Measurements from ENCODE around the gene HELB. TPM values are rescaled to one million over a fixed set of nuclear protein-coding genes. Genes with fewer than 3 reads are reported as not detected.

The HELB gene
- total and polyA plus RNA-seq, 4 donors, result 0.18 to 8.0 (median 2.9) TPM

DNA sequence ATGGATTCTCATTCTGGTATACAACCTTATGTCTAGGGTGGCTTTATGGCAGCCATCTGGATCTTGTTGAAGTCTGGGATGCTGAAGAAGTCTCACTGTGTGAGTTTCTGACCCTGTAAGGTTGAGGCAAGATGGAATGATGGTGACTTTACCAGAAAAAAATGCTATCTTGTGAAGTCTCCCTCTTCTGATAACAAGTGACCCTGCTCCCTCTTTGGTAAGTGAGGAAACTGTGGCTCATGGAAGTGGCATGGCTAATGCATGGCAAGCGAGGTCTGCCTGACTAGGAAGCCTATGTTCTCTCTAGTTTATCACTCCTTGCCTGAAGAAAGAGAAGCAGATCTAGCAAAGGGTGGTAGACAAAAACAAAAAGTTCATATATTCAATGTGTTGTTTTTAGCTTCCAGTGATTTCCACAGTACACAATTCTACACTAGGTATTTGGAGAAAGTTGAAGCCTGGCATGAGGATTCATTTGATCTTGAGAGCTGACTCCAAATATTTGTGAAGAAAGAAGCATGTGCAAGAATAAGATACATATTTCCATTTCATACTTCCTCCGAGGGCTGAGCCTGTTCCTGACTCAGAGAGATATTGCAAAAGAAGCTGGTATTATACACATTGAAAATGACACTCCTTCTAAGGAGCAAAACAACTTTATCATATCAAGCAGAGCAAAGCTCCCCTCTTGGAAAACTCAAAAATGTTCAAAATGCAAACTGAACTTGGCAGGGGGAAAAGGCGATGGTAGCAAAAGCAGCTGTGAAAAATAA lies 63.6 kb downstream of the HELB start:
- Histone ChIP-seq H3K4me1 (ENCODE audit: control insufficient read depth in 4 of 4, insufficient read depth in 4 of 4, low read length in 3 of 4) (no peaks in the 10 kb centered on the region), H3K27me3 (ENCODE audit: control insufficient read depth in 4 of 4, insufficient read depth in 4 of 4, low read length in 3 of 4) (no peaks in the 10 kb centered on the region), H3K4me3 (ENCODE audit: low read depth in 1 of 3, low read length in 3 of 3) (no peak overlapping the region), H3K36me3 (ENCODE audit: control insufficient read depth in 4 of 4, insufficient read depth in 3 of 4, low read depth in 1 of 4, low read length in 3 of 4) (no peaks in the 10 kb centered on the region), H3K9ac (ENCODE audit: low read depth in 1 of 2, low read length in 2 of 2) (no peak overlapping the region), H3K9me3 (ENCODE audit: control insufficient read depth in 4 of 4, low read length in 3 of 4) (no peaks in the 10 kb centered on the region), H3K27ac (ENCODE audit: low read depth in 1 of 2, low read length in 2 of 2) (no peak overlapping the region)
- no peak for DNase-seq (ENCODE audit: low spot score)
- 81% methylated on average over 3 of the region's 3 CpGs for WGBS
- TF ChIP-seq FOXA1 (IDR thresholded peaks at IDR 0.05) (no peak), FOXA2 (IDR thresholded peaks at IDR 0.05) (no peak), JUND (IDR thresholded peaks at IDR 0.05) (no peak), HNF4G (IDR thresholded peaks at IDR 0.05) (no peak), GABPA (IDR thresholded peaks at IDR 0.05 in 1 of 2, conservative IDR thresholded peaks at IDR 0.05 in 1 of 2) (no peak)
- TF ChIP-seq, protein P1, sequence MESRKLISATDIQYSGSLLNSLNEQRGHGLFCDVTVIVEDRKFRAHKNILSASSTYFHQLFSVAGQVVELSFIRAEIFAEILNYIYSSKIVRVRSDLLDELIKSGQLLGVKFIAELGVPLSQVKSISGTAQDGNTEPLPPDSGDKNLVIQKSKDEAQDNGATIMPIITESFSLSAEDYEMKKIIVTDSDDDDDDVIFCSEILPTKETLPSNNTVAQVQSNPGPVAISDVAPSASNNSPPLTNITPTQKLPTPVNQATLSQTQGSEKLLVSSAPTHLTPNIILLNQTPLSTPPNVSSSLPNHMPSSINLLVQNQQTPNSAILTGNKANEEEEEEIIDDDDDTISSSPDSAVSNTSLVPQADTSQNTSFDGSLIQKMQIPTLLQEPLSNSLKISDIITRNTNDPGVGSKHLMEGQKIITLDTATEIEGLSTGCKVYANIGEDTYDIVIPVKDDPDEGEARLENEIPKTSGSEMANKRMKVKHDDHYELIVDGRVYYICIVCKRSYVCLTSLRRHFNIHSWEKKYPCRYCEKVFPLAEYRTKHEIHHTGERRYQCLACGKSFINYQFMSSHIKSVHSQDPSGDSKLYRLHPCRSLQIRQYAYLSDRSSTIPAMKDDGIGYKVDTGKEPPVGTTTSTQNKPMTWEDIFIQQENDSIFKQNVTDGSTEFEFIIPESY (IDR thresholded peaks at IDR 0.05), result no peak
- TF ChIP-seq, protein P2, sequence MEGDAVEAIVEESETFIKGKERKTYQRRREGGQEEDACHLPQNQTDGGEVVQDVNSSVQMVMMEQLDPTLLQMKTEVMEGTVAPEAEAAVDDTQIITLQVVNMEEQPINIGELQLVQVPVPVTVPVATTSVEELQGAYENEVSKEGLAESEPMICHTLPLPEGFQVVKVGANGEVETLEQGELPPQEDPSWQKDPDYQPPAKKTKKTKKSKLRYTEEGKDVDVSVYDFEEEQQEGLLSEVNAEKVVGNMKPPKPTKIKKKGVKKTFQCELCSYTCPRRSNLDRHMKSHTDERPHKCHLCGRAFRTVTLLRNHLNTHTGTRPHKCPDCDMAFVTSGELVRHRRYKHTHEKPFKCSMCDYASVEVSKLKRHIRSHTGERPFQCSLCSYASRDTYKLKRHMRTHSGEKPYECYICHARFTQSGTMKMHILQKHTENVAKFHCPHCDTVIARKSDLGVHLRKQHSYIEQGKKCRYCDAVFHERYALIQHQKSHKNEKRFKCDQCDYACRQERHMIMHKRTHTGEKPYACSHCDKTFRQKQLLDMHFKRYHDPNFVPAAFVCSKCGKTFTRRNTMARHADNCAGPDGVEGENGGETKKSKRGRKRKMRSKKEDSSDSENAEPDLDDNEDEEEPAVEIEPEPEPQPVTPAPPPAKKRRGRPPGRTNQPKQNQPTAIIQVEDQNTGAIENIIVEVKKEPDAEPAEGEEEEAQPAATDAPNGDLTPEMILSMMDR (IDR thresholded peaks at IDR 0.05; ENCODE audit: low read depth, low read length, missing input control), result no peak

GRCh38 chr12:66367015-66367667 lies 64.8 kb downstream of the HELB start:
- DNase-seq (ENCODE audit: low spot score), result no peak
- H3K27me3 ChIP-seq (ENCODE audit: control insufficient read depth in 4 of 4, insufficient read depth in 4 of 4, low read length in 3 of 4), result no peaks in the 10 kb centered on the region
- no peak overlapping the region for H3K27ac ChIP-seq (ENCODE audit: low read depth in 1 of 2, low read length in 2 of 2)
- 53% methylated on average over 3 of the region's 3 CpGs for WGBS
- no peak overlapping the region for H3K4me3 ChIP-seq (ENCODE audit: low read depth in 1 of 3, low read length in 3 of 3)
- no peaks in the 10 kb centered on the region for H3K9me3 ChIP-seq (ENCODE audit: control insufficient read depth in 4 of 4, low read length in 3 of 4)
- H3K36me3 ChIP-seq (ENCODE audit: control insufficient read depth in 4 of 4, insufficient read depth in 3 of 4, low read depth in 1 of 4, low read length in 3 of 4), result no peaks in the 10 kb centered on the region
- TF ChIP-seq FOXA2 (IDR thresholded peaks at IDR 0.05) (no peak), SP1 (IDR thresholded peaks at IDR 0.05) (no peak), RXRA (IDR thresholded peaks at IDR 0.05) (no peak), YY1 (IDR thresholded peaks at IDR 0.05) (no peak)
- TF ChIP-seq, protein P3, sequence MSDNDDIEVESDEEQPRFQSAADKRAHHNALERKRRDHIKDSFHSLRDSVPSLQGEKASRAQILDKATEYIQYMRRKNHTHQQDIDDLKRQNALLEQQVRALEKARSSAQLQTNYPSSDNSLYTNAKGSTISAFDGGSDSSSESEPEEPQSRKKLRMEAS (IDR thresholded peaks at IDR 0.05), result no peak
- H3K9ac ChIP-seq (ENCODE audit: low read depth in 1 of 2, low read length in 2 of 2), result no peak overlapping the region
- H3K4me1 ChIP-seq (ENCODE audit: control insufficient read depth in 4 of 4, insufficient read depth in 4 of 4, low read length in 3 of 4), result no peaks in the 10 kb centered on the region

- WGBS, result 74% methylated on average over 2 of the region's 2 CpGs
- Histone ChIP-seq H3K9ac (ENCODE audit: low read depth in 1 of 2, low read length in 2 of 2) (no peak overlapping the region), H3K27ac (ENCODE audit: low read depth in 1 of 2, low read length in 2 of 2) (no peak overlapping the region), H3K9me3 (ENCODE audit: control insufficient read depth in 4 of 4, low read length in 3 of 4) (no peaks in the 10 kb centered on the region), H3K4me1 (ENCODE audit: control insufficient read depth in 4 of 4, insufficient read depth in 4 of 4, low read length in 3 of 4) (no peaks in the 10 kb centered on the region), H3K36me3 (ENCODE audit: control insufficient read depth in 4 of 4, insufficient read depth in 3 of 4, low read depth in 1 of 4, low read length in 3 of 4) (no peaks in the 10 kb centered on the region), H3K4me3 (ENCODE audit: low read depth in 1 of 3, low read length in 3 of 3) (no peak overlapping the region), H3K27me3 (ENCODE audit: control insufficient read depth in 4 of 4, insufficient read depth in 4 of 4, low read length in 3 of 4) (no peaks in the 10 kb centered on the region)
- DNase-seq (ENCODE audit: low spot score), result no peak
- TF ChIP-seq JUND (IDR thresholded peaks at IDR 0.05) (no peak), RAD21 (IDR thresholded peaks at IDR 0.05) (no peak), HNF4A (conservative IDR thresholded peaks at IDR 0.05) (no peak), FOXA1 (IDR thresholded peaks at IDR 0.05) (no peak), SP1 (IDR thresholded peaks at IDR 0.05) (no peak), GABPA (IDR thresholded peaks at IDR 0.05 in 1 of 2, conservative IDR thresholded peaks at IDR 0.05 in 1 of 2) (no peak), EGR1 (IDR thresholded peaks at IDR 0.05; ENCODE audit: low read depth in 2 of 2) (no peak), REST (IDR thresholded peaks at IDR 0.05) (no peak), YY1 (IDR thresholded peaks at IDR 0.05) (no peak), TAF1 (conservative IDR thresholded peaks at IDR 0.05) (no peak)
- TF ChIP-seq, protein P1 (IDR thresholded peaks at IDR 0.05), result no peak
Measured at GRCh38 chr12:66371982-66372381, 69.7 kb downstream of the HELB start.
